HG03103 (cell line): ENCODE data around the gene PROP1.
"Not testable (repeated sequence)": the region's sequence is repeated elsewhere in the genome, so short reads cannot be mapped to it uniquely, and the experiment has no call there.

Experiments
- ATAC-seq: cut with Tn5 transposase; IDR thresholded peaks from one replicate; pipeline ENCODE4 v1.9.1; 2021; ENCODE audit warnings: low read depth; ENCODE audit not compliant: unreplicated experiment

PROP1 gene

DNA sequence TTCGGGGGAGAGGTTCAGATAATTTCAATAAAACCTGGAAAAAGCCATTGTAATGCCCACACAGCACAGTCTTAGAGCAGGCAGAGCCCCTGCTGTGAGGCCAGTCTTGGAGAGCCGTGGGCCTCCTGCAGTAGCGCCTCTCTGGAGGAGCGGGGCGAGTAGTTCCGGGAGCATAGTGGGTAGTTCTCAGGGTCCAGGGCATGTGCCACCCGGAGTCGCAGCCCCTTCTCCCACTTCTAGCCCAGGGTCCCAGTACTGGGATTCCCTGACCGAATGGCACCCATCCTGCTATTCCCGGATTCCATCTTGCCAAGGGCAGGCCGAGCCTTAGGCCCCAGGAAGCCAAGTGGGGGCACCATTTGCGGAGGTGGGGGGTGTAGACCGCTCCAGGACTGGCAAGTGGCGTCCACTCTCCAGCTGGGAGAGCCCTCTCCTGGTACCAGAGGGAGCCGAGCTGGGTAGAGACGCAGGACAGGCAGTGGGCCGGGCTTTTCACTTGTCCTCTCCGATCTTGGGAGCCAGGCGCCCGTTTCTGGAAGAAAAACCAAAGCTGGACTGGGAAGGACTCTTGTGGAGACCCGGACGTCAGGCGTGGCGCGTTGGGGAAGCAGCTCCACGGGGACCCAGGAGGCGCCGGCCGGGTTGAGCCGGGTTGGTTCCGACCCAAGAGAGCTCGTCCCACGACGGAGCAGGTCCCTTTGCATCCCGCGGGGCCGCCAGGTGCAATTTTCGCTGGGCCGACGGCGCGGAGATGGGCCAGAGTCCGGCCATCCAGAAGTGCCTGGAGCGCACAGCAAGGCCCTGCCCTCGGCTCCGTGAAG is 12.1 kb downstream of the PROP1 start:
- no peak for ATAC-seq

GRCh38 chr5:177982956-177983355 is 13.1 kb downstream of the PROP1 start:
- ATAC-seq: no peak

- no peak for ATAC-seq
These were observed 13.8 kb downstream of the PROP1 start for GRCh38 chr5:177982072-177982727.

DNA sequence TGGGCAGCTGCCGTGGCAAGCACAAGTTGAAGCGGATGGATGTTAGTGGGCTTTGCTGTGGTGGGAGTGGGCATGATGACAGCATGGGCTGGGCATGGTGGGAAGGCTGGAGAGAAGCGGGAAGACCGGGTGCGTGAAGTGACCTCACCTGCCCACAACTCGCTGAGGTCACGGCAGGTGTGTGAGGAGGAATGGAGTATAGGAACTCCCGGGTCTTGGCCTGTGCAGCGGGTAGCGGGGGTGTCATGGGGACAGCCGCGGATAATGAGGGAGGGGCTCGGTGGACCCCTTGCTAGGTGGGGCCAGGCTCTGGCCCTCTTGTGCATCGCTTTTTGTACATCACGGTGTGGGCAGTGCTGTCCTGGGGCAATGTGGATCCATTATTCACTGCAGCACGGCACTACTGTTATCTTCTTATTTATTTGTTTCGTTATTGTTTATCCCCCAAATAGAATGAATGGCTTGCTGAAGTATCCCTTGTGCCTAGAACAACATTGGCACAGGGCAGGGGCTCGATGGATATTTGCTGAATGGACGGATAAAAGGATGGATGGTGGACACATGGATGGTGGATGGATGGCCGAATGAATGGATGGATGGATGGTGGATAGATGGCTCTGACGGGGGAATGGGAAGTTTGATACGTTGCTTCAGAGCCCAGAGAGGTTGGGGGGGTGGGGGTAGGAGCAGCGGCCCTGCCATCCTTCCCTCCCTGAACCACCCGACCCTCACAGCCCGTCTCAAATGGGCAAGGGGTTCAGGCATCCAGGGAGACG is 14.6 kb downstream of the PROP1 start:
- no peak for ATAC-seq

- ATAC-seq: no peak
These were observed 15.3 kb downstream of the PROP1 start for GRCh38 chr5:177980743-177981151.

- not testable (repeated sequence) for ATAC-seq
These were observed 18.4 kb downstream of the PROP1 start for GRCh38 chr5:177977600-177977999.

DNA sequence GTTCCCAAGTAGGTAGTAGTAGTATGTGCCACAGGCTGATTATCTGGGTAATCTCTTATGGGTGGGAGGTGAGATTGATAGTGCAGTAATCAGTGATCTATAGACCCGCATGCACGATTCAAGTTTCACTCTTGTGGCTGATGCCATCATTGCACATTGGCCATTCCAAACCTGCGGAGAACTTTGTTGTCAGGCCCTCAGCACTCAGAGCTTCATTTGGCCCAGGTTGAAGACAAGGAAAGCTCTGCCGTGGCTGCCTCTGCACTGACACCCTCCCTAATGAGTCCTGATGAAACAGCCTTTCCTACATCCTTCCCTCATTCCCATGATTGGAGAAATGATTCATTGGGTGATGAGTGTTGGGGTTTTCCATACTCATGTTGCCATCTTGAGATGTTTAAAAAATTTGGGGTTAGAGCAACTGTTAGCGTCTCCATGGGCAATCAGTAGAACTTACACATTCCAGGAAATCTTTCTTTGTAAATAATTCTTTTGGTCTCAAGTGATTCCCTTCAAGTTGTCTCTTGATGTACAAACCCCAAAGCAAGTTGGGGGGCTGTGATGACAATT is 22.9 kb downstream of the PROP1 start:
- ATAC-seq: no peak

- no peak for ATAC-seq
These were observed 23.4 kb downstream of the PROP1 start for GRCh38 chr5:177972613-177973012.

DNA sequence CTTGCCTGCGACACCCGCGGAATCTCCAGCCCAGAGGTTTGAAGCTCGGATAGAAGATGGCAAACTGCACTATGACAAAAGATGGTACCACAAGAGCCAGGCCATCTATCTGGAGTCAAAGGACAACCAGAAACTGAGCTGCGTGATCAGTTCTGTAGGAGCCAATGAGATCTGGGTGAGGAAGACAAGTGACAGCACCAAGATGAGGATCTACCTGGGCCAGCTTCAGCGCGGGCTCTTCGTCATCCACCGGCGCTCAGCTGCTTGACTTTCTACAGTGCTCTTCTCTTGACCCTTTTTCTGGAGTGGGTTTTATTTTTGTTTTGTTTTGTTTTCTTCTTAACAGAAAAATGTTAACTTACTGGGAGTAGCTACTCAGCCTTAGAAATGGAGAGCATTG is 24.0 kb downstream of the PROP1 start:
- not testable (repeated sequence) for ATAC-seq

DNA sequence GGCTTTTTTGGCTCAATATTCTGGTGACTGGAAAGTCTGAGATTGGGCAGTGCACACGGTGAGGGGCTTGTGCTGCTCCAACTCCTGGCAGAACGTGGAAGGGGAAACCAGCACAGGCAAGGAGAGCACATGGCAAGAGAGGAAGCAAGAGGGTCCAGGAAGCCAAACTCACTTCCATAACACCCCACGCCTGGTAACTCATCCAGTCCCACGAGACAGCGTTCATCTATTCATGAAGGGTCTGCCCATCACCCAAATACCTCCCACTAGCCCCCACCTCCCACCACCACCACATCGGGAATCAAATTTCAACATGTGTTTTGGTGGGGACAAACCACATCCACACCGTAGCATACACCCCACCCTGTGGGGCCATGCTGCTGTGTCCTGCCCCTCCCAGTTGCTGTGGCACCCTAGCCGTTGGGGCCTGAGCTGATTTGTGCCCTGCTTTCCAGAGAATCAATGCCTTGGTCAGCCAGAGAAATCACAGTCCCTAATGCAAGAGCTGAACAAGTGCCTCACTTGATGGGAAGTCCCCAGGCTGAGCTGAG is 27.3 kb downstream of the PROP1 start:
- no peak for ATAC-seq

DNA sequence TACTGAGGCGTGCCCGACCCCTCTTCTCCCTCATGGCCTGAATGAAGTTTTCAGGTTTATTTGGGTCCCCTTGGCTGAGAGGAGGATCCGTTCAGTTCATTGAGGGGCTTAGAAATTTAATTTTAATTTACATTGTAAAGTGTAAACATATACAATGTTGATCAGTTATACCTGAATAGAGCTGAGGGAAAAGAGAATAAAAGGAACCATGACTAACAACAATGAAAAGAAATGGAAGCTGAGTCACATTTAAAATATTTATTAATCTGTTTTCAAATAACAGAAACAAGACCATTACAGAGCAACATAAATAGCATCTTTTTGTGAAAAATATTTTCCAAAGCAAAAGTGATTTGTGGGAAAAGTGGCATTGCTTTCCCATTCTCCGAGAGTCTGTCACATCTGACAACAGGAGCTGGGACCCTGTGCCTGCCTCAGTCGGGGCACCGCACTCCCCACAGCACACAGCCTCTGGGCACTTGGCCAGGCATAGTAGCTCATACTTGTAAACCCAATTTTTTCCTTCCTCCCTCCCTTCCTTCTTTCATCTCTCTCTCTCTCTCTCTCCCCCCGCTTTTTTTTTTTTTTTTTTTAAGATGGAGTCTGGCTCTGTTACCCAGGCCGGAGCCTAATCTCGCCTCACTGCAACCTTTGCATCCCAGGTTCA is 28.7 kb downstream of the PROP1 start:
- no peak for ATAC-seq

DNA sequence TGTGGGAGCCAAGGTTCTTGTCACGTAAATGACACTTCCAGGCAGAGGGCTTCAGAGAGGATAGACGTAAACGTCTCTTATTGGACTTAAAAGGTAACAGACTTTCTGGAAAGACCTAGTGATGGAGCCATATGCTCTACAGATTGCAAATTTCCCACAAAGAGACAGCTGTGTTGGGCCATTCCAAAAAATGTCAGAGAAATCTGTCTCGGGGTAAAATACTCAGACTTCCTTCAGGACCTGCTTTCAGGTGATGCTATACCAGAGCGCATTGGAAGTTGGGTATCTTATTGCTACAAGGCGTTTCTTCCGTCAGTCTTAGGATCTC is 29.2 kb downstream of the PROP1 start:
- no peak for ATAC-seq

GRCh38 chr5:177966009-177966838 is 29.8 kb downstream of the PROP1 start:
- ATAC-seq: no peak

- no peak for ATAC-seq
These were observed 31.6 kb downstream of the PROP1 start for GRCh38 chr5:177964471-177964870.

DNA sequence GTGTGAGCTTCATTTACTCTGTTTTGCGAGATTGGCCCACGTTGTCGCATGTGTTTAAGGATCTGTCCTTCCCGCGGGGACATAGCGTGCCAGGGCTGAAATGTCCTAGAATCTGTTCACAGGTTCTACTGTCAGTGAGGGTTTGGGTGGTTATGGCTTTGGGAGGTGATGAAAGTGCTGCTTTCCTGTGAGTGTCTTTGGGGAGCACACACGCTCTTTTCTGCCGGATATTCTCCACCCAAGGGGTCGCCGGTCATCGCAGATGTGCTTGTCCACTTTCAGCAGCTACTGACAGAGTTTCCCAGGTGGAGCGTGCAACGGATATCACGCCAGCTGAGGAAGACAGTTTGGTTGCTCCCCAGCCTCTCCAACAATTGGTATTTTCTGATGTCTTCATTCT is 32.1 kb downstream of the PROP1 start:
- no peak for ATAC-seq

DNA sequence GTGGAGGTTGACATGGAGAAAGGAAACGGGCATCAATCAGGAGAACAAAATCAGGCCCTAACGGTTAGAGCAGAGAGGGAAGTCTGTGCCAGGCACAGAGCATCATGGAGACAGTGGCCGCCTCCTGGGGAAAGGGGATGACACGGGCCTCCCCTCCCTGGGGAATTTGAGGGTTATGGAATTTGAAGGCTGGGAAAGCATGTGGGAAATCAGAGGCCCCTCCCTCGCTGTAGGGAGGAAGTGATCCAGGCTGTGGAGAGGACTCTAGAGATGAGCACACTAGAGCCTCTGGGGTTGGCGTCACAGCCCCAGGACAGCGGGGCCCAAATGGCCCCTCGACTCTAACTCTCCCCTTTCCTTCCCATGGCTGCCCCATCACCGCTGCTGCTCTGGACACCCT is 36.7 kb downstream of the PROP1 start:
- ATAC-seq: no peak

- no peak for ATAC-seq
These were observed 37.3 kb downstream of the PROP1 start for GRCh38 chr5:177958696-177959095.

DNA sequence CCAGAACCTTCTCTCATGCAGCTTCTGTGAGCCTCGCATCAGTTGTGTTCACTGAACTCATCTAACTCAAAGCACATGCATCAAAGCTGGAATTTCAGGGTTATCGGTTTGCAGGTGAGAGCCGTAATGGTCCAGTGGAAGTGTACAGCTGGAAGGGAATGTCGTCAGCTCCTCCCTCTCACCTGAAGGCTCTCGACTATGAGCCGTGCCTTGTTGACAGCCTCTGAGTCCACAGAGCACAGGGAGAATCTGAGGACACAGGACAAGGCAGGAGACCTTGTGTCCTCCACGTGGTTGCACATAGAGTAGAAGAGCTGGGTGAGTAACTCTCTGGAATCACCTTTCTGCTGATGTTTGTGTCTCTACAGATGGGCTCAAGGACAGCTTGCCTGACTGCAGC is 38.8 kb downstream of the PROP1 start:
- no peak for ATAC-seq

DNA sequence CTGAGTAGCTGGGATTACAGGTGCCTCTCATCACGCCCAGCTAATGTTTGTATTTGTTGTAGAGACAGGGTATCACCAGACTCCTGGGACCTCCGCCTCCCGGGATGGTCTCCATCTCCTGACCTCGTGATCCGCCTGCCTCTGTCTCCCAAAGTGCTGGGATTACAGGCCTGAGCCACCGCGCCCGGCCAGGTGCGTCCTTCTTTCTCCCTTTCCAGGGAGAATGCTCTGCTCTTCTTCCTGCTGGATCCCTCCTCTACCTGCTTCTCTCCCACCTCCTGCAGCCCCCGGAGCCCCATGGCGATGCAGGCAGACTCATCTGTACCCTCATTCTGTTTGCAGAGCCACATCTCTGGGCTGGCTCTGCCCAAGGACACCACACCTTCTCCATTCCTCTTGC is 42.9 kb downstream of the PROP1 start:
- ATAC-seq: not testable (repeated sequence)
